Pons (tissue), 1 donor: ENCODE data around the gene SNURF.
"Not testable (repeated sequence)": the region's sequence is repeated elsewhere in the genome, so short reads cannot be mapped to it uniquely, and the experiment has no call there.

Source experiments
- DNase-seq: peaks from one replicate; pipeline ENCODE4 v3.0.0-alpha.2; 2016; ENCODE audit warnings: low spot score

Gene SNURF

DNA sequence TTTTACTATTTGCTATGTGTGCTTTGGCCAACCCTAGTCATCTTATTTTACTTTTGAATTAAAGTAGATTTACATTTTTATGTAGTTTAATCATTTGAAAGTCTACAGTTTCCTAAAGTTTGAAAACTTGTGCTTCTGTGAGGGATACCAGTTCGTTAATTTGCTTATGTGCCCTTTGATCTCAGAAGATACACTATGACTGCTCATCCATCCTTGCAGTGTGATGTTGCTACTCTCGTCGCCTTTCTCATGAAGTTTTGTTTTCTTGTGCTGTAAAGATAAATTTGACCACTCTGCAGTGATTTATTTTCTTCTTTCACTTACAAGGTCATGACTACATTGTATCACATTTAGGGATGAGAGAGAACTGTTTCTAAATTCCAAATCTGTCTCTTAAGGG, 16.3 kb downstream of the SNURF start:
- no peak for DNase-seq

DNA sequence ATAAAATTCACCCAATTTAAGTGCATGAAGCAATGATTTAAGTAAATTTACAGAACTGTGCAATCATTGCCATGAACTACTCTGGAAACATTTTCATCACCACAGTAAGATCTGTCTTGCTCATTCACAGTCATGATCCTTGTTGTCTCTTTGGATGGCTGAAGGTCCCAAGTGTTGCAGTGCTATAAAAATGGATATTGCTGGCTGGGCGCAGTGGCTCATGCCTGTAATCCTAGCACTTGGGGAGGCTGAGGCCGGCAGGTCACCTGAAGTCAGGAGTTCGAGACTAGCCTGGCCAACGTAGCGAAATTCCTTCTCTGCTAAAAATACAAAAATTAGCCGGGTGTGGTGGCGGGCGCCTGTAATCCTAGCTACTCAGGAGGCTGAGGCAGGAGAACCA, 17.0 kb downstream of the SNURF start:
- no peak for DNase-seq

DNA sequence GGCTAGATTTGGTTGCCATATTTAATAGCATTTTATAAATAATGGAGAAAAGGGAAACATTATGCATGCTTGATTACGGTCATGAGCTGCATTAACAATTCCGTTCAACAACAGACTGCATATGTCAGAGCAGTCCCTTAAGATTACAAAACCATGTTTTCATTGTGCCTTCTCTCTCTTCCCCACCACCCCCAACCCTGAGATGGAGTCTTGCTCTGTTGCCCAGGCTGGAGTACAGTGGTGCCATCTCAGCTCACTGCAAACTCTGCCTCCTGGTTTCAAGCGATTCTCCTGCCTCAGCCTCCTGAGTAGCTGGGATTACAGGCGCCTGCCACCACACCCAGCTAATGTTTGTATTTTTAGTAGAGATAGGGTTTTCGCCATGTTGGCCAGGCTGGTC, 17.9 kb downstream of the SNURF start:
- not testable (repeated sequence) for DNase-seq

DNA sequence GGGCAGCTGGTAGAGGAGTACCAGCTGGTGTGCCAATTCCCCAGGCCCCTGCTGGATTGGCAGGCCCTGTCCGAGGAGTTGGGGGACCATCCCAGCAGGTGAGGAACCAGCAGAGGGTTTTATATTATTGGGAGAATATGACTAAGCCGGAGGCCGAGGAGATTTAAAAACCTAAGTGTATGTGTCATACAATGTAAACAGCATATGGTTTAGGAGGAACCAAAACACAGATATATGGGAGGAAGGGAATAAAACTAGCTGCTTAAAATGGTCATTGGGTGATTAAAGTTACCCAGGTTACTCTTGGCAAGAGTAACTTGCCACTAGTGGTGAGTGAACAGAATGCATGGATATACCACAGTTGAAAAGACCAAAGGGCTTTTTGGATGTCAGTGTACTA, 22.1 kb downstream of the SNURF start:
- DNase-seq, result no peak

DNA sequence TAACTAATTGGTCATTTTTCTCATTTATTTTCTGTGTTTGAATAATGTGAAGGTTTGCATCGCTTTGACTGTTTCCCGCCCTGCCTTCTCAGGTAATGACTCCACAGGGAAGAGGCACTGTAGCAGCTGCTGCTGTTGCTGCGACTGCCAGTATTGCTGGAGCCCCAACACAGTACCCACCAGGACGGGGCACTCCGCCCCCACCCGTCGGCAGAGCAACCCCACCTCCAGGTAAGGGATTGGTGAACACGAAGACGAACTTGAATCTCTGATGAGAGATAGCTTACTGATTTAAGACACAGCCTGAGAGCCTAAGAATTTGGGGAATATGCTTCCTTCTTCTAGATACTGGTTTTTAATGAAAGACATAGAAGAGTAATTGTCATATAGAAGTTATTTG, 22.9 kb downstream of the SNURF start:
- DNase-seq, result no peak

DNA sequence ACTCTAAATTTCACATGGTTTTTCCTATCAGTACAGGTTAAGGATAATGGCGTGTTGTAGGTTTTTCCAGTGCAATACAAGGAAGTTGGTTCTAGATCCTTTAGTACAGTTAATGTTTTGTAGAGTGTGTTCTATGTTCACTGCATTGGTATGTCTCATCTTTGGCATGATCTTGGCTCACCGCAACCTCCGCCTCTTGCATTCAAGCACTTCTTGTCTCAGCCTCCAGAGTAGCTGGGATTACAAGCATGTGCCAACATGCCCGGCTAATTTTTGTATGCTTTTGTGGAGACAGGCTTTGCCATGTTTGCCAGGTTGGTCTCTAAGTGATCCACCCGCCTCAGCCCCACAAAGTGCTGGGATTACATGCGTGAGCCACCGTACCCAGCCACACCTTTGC, 30.4 kb downstream of the SNURF start:
- no peak for DNase-seq

DNA sequence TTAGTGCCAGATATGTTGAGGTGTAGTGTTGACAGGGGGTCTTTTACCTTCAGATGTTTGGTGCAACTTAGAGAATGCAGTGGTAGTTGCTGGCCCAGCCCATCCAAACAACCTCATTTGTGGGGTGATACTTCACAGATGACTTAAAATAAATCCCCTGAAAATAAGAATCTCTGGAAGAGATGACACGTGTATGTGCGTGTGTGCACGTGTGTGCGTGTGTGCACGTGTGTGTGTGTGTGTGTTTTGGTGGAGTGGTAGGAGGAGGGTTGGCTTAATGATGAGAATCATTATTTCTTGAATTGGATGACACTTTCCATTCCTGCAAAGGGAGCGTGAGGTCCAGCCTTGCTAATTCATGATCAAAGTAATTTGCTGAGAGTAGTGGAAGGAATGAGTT, 31.9 kb downstream of the SNURF start:
- no peak for DNase-seq
